Upper lobe of left lung (tissue), 4 donors: ENCODE data around the gene MYBPH.

ENCODE experiments used
- CTCF ChIP-seq, 6 experiments: fragments of 450-650 bp in 4 of 6; fragments of 200-600 bp in 2 of 6; sonication (generic) in 2 of 6; IDR thresholded peaks; one replicate each; pipeline ENCODE4 v1.5.1; 2016 to 2019; ENCODE audit warnings: antibody characterized with exemption in 6 of 6
- EP300 ChIP-seq, 4 donors: sonication (generic); formaldehyde crosslinking; IDR thresholded peaks; one replicate each; pipeline ENCODE4 v1.5.1; 2017; ENCODE audit warnings: antibody characterized with exemption in 4 of 4, control low read depth in 2 of 4
- POLR2A ChIP-seq, 4 donors: fragments of 450-650 bp; IDR thresholded peaks; one replicate each; pipeline ENCODE4 v1.5.1; 2016 to 2017; ENCODE audit warnings: antibody characterized with exemption in 4 of 4, mild to moderate bottlenecking in 2 of 4
- POLR2AphosphoS5 ChIP-seq, 2 donors: sonication (generic); formaldehyde crosslinking; IDR thresholded peaks; one replicate each; pipeline ENCODE4 v1.5.1; 2017; ENCODE audit warnings: antibody characterized with exemption in 2 of 2

- TF ChIP-seq POLR2A (IDR thresholded peaks at IDR 0.05): no peak
- peak in 4 of 6 experiments; percentile 12 to 47 (median 19) for TF ChIP-seq CTCF (IDR thresholded peaks at IDR 0.05)
- TF ChIP-seq EP300 (IDR thresholded peaks at IDR 0.05): no peak
- no peak for TF ChIP-seq POLR2AphosphoS5 (IDR thresholded peaks at IDR 0.05)
These were observed 27.5 kb downstream of the MYBPH start for GRCh38 chr1:203148127-203148526.
